Measurements from ENCODE around the gene TMEM200A.

DNA sequence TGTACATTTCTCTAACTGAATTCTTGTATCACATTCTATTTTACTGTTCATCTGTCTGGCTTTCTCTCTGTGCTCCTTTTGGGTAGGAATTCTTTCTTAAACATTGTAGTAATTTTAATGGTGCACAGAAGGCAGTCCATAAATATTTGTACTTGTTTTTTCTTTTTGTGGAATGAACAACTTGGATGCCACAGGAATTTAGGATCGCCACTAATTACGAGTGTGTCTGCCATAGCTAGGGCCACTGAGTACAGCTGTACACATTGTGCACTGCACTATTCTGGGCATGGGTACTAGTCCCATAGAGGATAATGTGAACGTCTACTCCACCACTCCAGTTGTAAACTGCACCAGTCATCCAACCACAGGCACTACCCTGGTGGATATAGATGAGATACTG, 39.3 kb upstream of the TMEM200A start:
- TF ChIP-seq POLR2A (IDR thresholded peaks at IDR 0.05) (no peak), POLR2AphosphoS5 (IDR thresholded peaks at IDR 0.05) (no peak)
- TF ChIP-seq, protein P1, sequence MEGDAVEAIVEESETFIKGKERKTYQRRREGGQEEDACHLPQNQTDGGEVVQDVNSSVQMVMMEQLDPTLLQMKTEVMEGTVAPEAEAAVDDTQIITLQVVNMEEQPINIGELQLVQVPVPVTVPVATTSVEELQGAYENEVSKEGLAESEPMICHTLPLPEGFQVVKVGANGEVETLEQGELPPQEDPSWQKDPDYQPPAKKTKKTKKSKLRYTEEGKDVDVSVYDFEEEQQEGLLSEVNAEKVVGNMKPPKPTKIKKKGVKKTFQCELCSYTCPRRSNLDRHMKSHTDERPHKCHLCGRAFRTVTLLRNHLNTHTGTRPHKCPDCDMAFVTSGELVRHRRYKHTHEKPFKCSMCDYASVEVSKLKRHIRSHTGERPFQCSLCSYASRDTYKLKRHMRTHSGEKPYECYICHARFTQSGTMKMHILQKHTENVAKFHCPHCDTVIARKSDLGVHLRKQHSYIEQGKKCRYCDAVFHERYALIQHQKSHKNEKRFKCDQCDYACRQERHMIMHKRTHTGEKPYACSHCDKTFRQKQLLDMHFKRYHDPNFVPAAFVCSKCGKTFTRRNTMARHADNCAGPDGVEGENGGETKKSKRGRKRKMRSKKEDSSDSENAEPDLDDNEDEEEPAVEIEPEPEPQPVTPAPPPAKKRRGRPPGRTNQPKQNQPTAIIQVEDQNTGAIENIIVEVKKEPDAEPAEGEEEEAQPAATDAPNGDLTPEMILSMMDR (IDR thresholded peaks at IDR 0.05 in 8 of 11, conservative IDR thresholded peaks at IDR 0.05 in 3 of 11): no peak

Measured in spleen (tissue), 7 donors.